Fibroblast of the aortic adventitia (primary cell): ENCODE data around the gene FMNL1. TPM values are rescaled to one million over a fixed set of nuclear protein-coding genes. Genes with fewer than 3 reads are reported as not detected.

Experiments
- DNase-seq: peaks from one replicate; pipeline ENCODE4 v3.0.0-alpha.2; 2010; ENCODE audit warnings: low read depth
- H3K4me3 ChIP-seq: 2 replicates; pipeline ENCODE4 v1.5.1; 2011; ENCODE audit warnings: low read depth, mild to moderate bottlenecking, control low read depth, low read length, moderate library complexity
- CTCF ChIP-seq: IDR thresholded peaks from 2 replicates; pipeline ENCODE4 v1.5.1; 2011; ENCODE audit warnings: mild to moderate bottlenecking, low read length, control low read depth, inconsistent platforms; ENCODE audit not compliant: insufficient read depth
- total RNA-seq: library from RNA; depleted of rRNA; stranded (reverse); fragments of >200 nt; gene quantifications from 2 replicates; pipeline ENCODE4 v1.2.3, GENCODE V29; 2012; ENCODE audit warnings: low replicate concordance

The FMNL1 gene
- total RNA-seq, 1 donor, result 0.81 TPM

DNA sequence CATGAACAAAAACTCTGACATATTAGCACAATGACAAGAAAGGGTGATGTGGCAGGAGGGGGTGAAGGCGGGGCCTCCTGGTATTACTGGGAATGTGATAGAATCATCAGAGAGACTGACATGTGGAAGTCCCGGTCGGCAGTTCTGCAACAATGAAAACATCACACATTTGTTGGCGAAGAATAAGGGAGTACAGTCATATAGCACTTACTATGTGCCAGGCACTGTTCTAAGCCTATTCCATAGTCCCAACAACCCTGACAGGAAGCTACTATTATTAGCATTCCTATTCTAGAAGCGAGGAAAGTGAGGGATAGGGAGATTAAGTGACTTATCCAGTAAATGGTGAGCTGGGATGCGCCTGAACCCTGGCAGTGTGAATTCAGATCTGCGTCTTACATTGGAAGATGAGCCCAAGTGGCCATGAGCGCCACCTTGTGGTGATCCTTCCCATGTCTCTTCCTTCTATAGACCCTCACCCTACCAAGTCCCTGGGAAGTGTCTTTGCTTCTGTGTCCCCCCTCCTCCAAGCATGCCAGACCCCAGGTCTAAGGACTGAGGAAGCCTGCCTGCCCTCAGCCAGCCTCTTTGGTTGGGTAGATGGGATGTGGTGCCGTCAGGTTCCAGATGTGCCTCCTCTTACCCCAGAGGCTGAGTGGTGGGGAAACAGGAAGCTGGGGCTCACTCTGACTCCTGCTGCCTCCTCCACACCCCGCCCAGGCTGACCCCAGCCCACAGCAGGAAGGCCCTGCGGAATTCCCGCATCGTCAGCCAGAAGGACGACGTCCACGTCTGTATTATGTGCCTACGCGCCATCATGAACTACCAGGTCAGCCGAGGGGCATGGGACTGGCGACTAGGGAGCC, 14.0 kb downstream of the FMNL1 start:
- TF ChIP-seq CTCF, result peak; percentile 87
- no peak overlapping the region for H3K4me3 ChIP-seq
- peak; percentile 83 for DNase-seq

DNA sequence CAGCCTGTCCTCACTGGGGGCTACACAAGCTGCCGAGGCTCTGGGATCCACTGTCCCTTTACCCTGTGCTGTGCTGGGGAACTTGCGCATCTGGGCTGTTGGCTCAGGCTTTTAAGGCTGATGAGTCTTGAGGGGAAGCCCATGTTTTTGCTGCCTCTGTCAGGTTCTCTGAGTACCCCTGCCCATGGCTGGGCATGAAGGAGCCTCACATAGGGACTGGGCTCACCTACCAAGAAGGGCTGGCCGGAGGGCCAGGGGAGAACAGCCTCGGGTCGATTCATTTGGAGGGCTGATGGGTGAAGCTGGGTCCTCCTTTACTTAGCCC, 14.6 kb downstream of the FMNL1 start:
- no peak for DNase-seq
- no peak for TF ChIP-seq CTCF
- H3K4me3 ChIP-seq, result no peak overlapping the region

DNA sequence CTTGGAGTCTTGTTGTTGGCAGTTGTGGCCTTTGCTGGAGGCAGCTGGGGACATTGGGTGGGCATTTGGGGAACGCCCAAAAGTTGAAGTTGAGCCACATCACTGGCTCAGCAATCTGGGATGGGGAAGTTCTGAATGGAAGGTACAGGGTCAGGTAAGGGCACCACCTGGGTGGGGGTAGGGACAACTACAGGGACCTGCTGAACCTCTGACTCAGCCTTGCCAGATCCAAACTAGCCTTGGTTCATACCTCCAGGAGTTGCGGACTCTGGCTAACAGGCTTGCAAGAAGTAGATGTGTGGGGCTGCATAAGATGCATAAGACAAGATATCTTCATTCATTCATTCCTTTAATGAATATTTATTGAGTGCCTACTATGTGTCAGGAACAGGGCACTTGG, 16.0 kb downstream of the FMNL1 start:
- no peak for DNase-seq
- no peak overlapping the region for H3K4me3 ChIP-seq
- no peak for TF ChIP-seq CTCF

DNA sequence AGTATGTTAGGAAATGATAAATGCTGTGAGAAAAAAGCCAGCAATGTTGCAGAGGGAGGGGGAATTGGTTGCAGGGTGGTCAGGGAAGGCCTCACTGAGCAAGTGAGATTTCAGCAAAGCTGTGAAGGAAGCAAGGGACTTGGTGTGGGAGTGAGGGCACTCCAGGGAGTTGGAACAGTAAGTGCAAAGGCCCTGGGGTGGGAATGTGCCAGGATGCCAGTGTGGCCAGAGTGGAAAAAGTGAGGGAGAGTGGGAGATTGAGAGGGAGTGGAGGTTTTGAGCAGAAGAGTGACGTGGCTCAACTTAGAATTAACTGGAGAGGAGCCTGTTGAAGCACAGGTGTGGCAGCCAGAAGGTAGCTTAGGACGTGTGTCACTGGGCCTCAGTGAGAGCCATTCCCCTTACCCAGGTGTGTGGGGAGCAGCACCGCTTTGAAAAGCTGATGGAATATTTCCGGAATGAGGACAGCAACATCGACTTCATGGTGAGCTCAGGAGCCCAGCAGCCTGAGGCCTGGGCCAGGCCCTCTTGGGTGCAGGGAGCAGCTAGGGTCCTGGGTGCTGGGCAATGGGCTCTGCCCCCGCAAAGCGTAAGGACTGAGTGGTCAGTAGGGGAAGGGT, 16.6 kb downstream of the FMNL1 start:
- DNase-seq, result no peak
- no peak overlapping the region for H3K4me3 ChIP-seq
- TF ChIP-seq CTCF, result no peak

GRCh38 chr17:45240905-45241327, 19.2 kb downstream of the FMNL1 start:
- no peak for DNase-seq
- no peak for TF ChIP-seq CTCF
- H3K4me3 ChIP-seq, result no peak overlapping the region

- DNase-seq, result no peak
- no peak for TF ChIP-seq CTCF
- no peak overlapping the region for H3K4me3 ChIP-seq
These were observed 19.8 kb downstream of the FMNL1 start for GRCh38 chr17:45241328-45242028.
